ENCODE data around the gene C1QTNF9.

DNA sequence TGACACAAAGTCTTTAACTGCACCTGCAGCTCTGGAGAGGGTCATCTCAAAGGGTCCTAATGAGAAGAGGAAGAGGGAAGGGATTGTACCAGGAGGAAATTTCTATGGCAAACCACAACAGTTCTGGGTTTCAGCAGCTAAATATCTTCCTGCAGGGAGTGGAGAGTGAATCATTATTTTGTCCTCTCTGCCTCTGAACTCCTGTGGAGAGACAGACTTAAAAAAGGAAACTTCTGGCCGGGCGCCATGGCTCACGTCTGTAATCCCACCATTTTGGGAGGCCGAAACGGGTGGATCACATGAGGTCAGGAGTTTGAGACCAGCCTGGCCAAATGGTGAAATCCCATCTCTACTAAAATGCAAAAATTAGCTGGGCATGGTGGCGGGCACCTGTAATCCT lies 16.9 kb upstream of the C1QTNF9 start:
- TF ChIP-seq CTCF (tag by site-specific recombination; IDR thresholded peaks at IDR 0.05) (no peak), PBX3 (CRISPR knock-in tag; IDR thresholded peaks at IDR 0.05) (no peak), BCL11B (tag by site-specific recombination; IDR thresholded peaks at IDR 0.05; ENCODE audit: low read depth) (no peak), ZNF266 (tag by site-specific recombination; IDR thresholded peaks at IDR 0.05; ENCODE audit: low read depth) (no peak)

Measured in HEK293 (cell line).